Mesendoderm (in vitro differentiated cells): ENCODE data around the gene ORC3.

Source experiments
- DNase-seq: peaks from one replicate; pipeline ENCODE4 v3.0.0; 2013
- H2AK5ac ChIP-seq: 2 replicates; pipeline ENCODE4 v1.6.1; 2013; ENCODE audit warnings: low read length, inconsistent platforms
- H2BK120ac ChIP-seq: 2 replicates; pipeline ENCODE4 v1.6.1; 2013; ENCODE audit warnings: low read depth, mild to moderate bottlenecking, low read length, moderate library complexity, mixed read lengths
- H2BK15ac ChIP-seq: replicated peaks from 2 replicates; pipeline ENCODE4 v1.6.1; 2013; ENCODE audit warnings: low read depth, mild to moderate bottlenecking, moderate library complexity
- H2BK5ac ChIP-seq: 2 replicates; pipeline ENCODE4 v1.6.1; 2013; ENCODE audit warnings: low read length, inconsistent platforms
- H3K18ac ChIP-seq: 2 replicates; pipeline ENCODE4 v1.6.1; 2013; ENCODE audit warnings: mild to moderate bottlenecking, low read length, mixed read lengths
- H3K23ac ChIP-seq: one replicate; pipeline ENCODE4 v1.6.1; 2013; ENCODE audit warnings: low read length
- H3K27ac ChIP-seq: 2 replicates; pipeline ENCODE4 v1.5.1; 2013; ENCODE audit warnings: low read depth, mild to moderate bottlenecking, inconsistent platforms, low read length, moderate library complexity
- H3K27me3 ChIP-seq: 2 replicates; pipeline ENCODE4 v1.6.1; 2013; ENCODE audit warnings: low read length, control low read depth, mild to moderate bottlenecking, inconsistent platforms; ENCODE audit not compliant: insufficient read depth, poor library complexity
- H3K36me3 ChIP-seq: 2 replicates; pipeline ENCODE4 v1.6.1; 2013; ENCODE audit warnings: low read length, inconsistent platforms; ENCODE audit not compliant: control insufficient read depth, insufficient read depth
- H3K4ac ChIP-seq: one replicate; pipeline ENCODE4 v1.6.1; 2013; ENCODE audit warnings: low read depth, mild to moderate bottlenecking, low read length, moderate library complexity
- H3K4me1 ChIP-seq: 2 replicates; pipeline ENCODE4 v1.6.1; 2013; ENCODE audit warnings: low read depth, low read length, inconsistent platforms; ENCODE audit not compliant: control insufficient read depth
- H3K4me2 ChIP-seq: 2 replicates; pipeline ENCODE4 v1.6.1; 2013; ENCODE audit warnings: low read length
- H3K4me3 ChIP-seq: 2 replicates; pipeline ENCODE4 v1.5.1; 2013; ENCODE audit warnings: mild to moderate bottlenecking, low read length
- H3K56ac ChIP-seq: one replicate; pipeline ENCODE4 v1.6.1; 2013; ENCODE audit warnings: low read length
- H3K79me1 ChIP-seq: 2 replicates; pipeline ENCODE4 v1.6.1; 2013; ENCODE audit warnings: low read length, inconsistent platforms
- H3K79me2 ChIP-seq: 2 replicates; pipeline ENCODE4 v1.6.1; 2013; ENCODE audit warnings: mild to moderate bottlenecking, low read length; ENCODE audit not compliant: control insufficient read depth, insufficient read depth
- H3K9ac ChIP-seq: 2 replicates; pipeline ENCODE4 v1.6.1; 2013; ENCODE audit warnings: low read length, inconsistent platforms
- H4K5ac ChIP-seq: one replicate; pipeline ENCODE4 v1.6.1; 2013; ENCODE audit warnings: low read length
- H4K8ac ChIP-seq: one replicate; pipeline ENCODE4 v1.6.1; 2013; ENCODE audit warnings: low read depth, mild to moderate bottlenecking, control low read depth, low read length, moderate library complexity
- WGBS: extraction: QIAGEN DNeasy Blood & Tissue Kit; methylation state at CpG from one replicate; pipeline ENCODE4 v1.1.7; 2013; ENCODE audit warnings: low lambda C conversion rate, missing lambda C conversion rate; ENCODE audit not compliant: insufficient coverage; ENCODE audit errors: extremely low coverage; 5-methylcytosine and 5-hydroxymethylcytosine counted together

ORC3 gene

GRCh38 chr6:87670707-87671106 is 80.8 kb downstream of the ORC3 start:
- Histone ChIP-seq H3K9ac (no peak overlapping the region), H3K4me3 (no peak overlapping the region), H3K4me1 (no peaks in the 10 kb centered on the region), H2BK15ac (no peak overlapping the region), H3K23ac (no peak overlapping the region), H2BK5ac (no peak overlapping the region), H3K27me3 (no peaks in the 10 kb centered on the region), H2AK5ac (no peak overlapping the region), H2BK120ac (no peak overlapping the region), H3K4me2 (no peak overlapping the region), H3K56ac (no peak overlapping the region), H3K79me2 (no peaks in the 10 kb centered on the region), H3K18ac (no peak overlapping the region), H3K4ac (no peak overlapping the region), H4K8ac (no peak overlapping the region), H3K27ac (no peak overlapping the region), H3K79me1 (no peaks in the 10 kb centered on the region), H3K36me3 (peaks cover 6% of the 10 kb centered on the region), H4K5ac (no peak overlapping the region)
- no CpG with 5 or more reads among the region's 2 CpGs for WGBS
- DNase-seq: no peak

- Histone ChIP-seq H3K36me3 (peaks cover 6% of the 10 kb centered on the region), H2BK15ac (no peak overlapping the region), H3K4me3 (no peak overlapping the region), H3K23ac (no peak overlapping the region), H3K9ac (no peak overlapping the region), H2BK5ac (no peak overlapping the region), H4K5ac (no peak overlapping the region), H2AK5ac (no peak overlapping the region), H4K8ac (no peak overlapping the region), H2BK120ac (no peak overlapping the region), H3K4me1 (no peaks in the 10 kb centered on the region), H3K27me3 (no peaks in the 10 kb centered on the region), H3K4ac (no peak overlapping the region), H3K79me1 (no peaks in the 10 kb centered on the region), H3K79me2 (no peaks in the 10 kb centered on the region), H3K18ac (no peak overlapping the region), H3K4me2 (no peak overlapping the region), H3K56ac (no peak overlapping the region), H3K27ac (no peak overlapping the region)
- no CpG with 5 or more reads among the region's 6 CpGs for WGBS
- DNase-seq: no peak
Observed at GRCh38 chr6:87671555-87672029, 81.7 kb downstream of the ORC3 start.

- no peaks in the 10 kb centered on the region for H3K27me3 ChIP-seq
- no peak overlapping the region for H3K4me3 ChIP-seq
- DNase-seq: no peak
- no peaks in the 10 kb centered on the region for H3K79me2 ChIP-seq
- WGBS: no CpG with 5 or more reads among the region's 2 CpGs
- H3K27ac ChIP-seq: no peak overlapping the region
- no peak overlapping the region for H2BK5ac ChIP-seq
- H3K23ac ChIP-seq: no peak overlapping the region
- H3K36me3 ChIP-seq: peaks cover 6% of the 10 kb centered on the region
- no peak overlapping the region for H4K5ac ChIP-seq
- H2AK5ac ChIP-seq: no peak overlapping the region
- no peaks in the 10 kb centered on the region for H3K4me1 ChIP-seq
- H3K79me1 ChIP-seq: no peaks in the 10 kb centered on the region
- H2BK15ac ChIP-seq: no peak overlapping the region
- H3K9ac ChIP-seq: no peak overlapping the region
- H3K4ac ChIP-seq: no peak overlapping the region
- no peak overlapping the region for H3K4me2 ChIP-seq
- no peak overlapping the region for H3K56ac ChIP-seq
- H3K18ac ChIP-seq: no peak overlapping the region
- no peak overlapping the region for H4K8ac ChIP-seq
- no peak overlapping the region for H2BK120ac ChIP-seq
Observed at GRCh38 chr6:87672641-87673040, 82.7 kb downstream of the ORC3 start.

GRCh38 chr6:87673237-87673636 is 83.3 kb downstream of the ORC3 start:
- WGBS: no CpG with 5 or more reads among the region's 5 CpGs
- no peaks in the 10 kb centered on the region for H3K27me3 ChIP-seq

GRCh38 chr6:87674290-87674689 is 84.4 kb downstream of the ORC3 start:
- H2BK5ac ChIP-seq: no peak overlapping the region
- no peak for DNase-seq
- H3K4me1 ChIP-seq: no peaks in the 10 kb centered on the region
- no peaks in the 10 kb centered on the region for H3K27me3 ChIP-seq
- H3K4me3 ChIP-seq: no peak overlapping the region
- no peak overlapping the region for H3K9ac ChIP-seq
- no peak overlapping the region for H3K4ac ChIP-seq
- H3K79me2 ChIP-seq: peaks cover 3% of the 10 kb centered on the region
- H2BK120ac ChIP-seq: no peak overlapping the region
- H4K5ac ChIP-seq: no peak overlapping the region
- no peak overlapping the region for H3K4me2 ChIP-seq
- H2AK5ac ChIP-seq: no peak overlapping the region
- H3K27ac ChIP-seq: no peak overlapping the region
- H3K23ac ChIP-seq: no peak overlapping the region
- H3K36me3 ChIP-seq: peaks cover 6% of the 10 kb centered on the region
- H3K79me1 ChIP-seq: no peaks in the 10 kb centered on the region
- H4K8ac ChIP-seq: no peak overlapping the region
- H3K56ac ChIP-seq: no peak overlapping the region
- H2BK15ac ChIP-seq: no peak overlapping the region
- H3K18ac ChIP-seq: no peak overlapping the region

More at GRCh38 chr6:87673237-87673636, 83.3 kb downstream of the ORC3 start:
- DNase-seq: no peak
- no peaks in the 10 kb centered on the region for H3K79me1 ChIP-seq
- no peak overlapping the region for H2BK5ac ChIP-seq
- no peak overlapping the region for H4K5ac ChIP-seq
- no peak overlapping the region for H3K9ac ChIP-seq
- no peak overlapping the region for H3K4me2 ChIP-seq
- no peak overlapping the region for H2BK120ac ChIP-seq
- no peak overlapping the region for H3K18ac ChIP-seq
- peaks cover 6% of the 10 kb centered on the region for H3K36me3 ChIP-seq
- no peak overlapping the region for H3K56ac ChIP-seq
- H4K8ac ChIP-seq: no peak overlapping the region
- no peak overlapping the region for H3K27ac ChIP-seq
- H2BK15ac ChIP-seq: no peak overlapping the region
- no peak overlapping the region for H3K23ac ChIP-seq
- no peaks in the 10 kb centered on the region for H3K4me1 ChIP-seq
- no peaks in the 10 kb centered on the region for H3K79me2 ChIP-seq
- H3K4me3 ChIP-seq: no peak overlapping the region
- H3K4ac ChIP-seq: no peak overlapping the region
- H2AK5ac ChIP-seq: no peak overlapping the region

- DNase-seq: no peak
- Histone ChIP-seq H3K18ac (no peak overlapping the region), H3K79me2 (peaks cover 9% of the 10 kb centered on the region), H2AK5ac (no peak overlapping the region), H2BK120ac (no peak overlapping the region), H3K79me1 (no peaks in the 10 kb centered on the region), H3K27me3 (no peaks in the 10 kb centered on the region), H3K4me1 (no peaks in the 10 kb centered on the region), H3K4ac (no peak overlapping the region), H3K4me3 (no peak overlapping the region), H3K27ac (no peak overlapping the region), H2BK5ac (no peak overlapping the region), H4K5ac (no peak overlapping the region), H4K8ac (no peak overlapping the region), H3K56ac (no peak overlapping the region), H2BK15ac (no peak overlapping the region), H3K23ac (no peak overlapping the region), H3K9ac (no peak overlapping the region), H3K36me3 (peaks cover 6% of the 10 kb centered on the region), H3K4me2 (no peak overlapping the region)
- WGBS: no CpG with 5 or more reads among the region's 4 CpGs
Observed at GRCh38 chr6:87675004-87675681, 85.2 kb downstream of the ORC3 start.
